ENCODE measurements around the gene CPA2.
"Not testable (repeated sequence)": the region's sequence is repeated elsewhere in the genome, so short reads cannot be mapped to it uniquely, and the experiment has no call there.

Gene CPA2

GRCh38 chr7:130266258-130266960 is at the start of gene CPA2:
CPA2 (plus strand) TSS chr7:130266863; CDS start chr7:130266882, 19 bp downstream.
- H3K4me3 ChIP-seq (ENCODE audit: low read depth, low read length) = no peak within 1 kb of the TSS
- DNase-seq (ENCODE audit: low read depth) = no peak

DNA sequence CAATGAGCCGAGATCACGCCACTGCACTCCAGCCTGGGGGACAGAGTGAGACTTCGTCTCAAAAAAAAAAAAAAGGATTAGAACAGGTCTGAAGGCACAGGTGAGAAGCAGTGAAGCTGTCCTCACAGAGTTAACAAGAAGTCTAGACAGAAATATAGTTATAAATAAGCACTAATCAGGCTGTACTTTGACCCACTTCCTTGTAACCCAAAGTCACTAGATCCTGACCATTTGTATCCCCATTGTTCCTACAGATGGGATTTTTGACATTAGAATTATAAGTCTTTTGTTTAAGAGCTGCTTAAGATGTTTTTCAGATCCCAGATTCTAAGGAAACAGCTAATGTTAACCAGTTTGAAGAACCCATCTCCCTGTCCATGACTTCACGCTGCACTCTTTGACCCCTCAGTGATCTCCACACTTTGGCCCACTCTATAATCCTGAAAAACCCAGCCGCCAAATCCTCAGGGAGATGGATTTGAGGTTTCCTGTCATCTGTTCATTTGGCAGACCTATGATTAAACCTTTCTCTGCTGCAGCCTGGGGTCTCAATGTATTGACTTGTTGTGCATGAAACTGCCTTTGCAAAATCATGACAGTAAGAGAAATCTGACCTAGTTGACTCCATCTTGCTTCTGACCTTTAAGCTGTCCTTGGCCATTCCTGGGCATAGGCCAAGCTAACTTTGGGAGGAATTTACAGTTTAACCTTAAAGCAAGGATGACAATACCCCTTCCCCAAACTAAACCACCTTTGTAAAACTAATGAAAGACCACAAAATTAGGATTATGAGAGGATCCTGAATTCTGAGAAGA is 47.6 kb upstream of the CPA2 start:
- H3K4me3 ChIP-seq (ENCODE audit: low read depth, low read length) = no peak overlapping the region
- DNase-seq (ENCODE audit: low read depth) = no peak

GRCh38 chr7:130219871-130220270 is 46.8 kb upstream of the CPA2 start:
- H3K4me3 ChIP-seq (ENCODE audit: low read depth, low read length) = no peak overlapping the region
- no peak for DNase-seq (ENCODE audit: low read depth)

DNA sequence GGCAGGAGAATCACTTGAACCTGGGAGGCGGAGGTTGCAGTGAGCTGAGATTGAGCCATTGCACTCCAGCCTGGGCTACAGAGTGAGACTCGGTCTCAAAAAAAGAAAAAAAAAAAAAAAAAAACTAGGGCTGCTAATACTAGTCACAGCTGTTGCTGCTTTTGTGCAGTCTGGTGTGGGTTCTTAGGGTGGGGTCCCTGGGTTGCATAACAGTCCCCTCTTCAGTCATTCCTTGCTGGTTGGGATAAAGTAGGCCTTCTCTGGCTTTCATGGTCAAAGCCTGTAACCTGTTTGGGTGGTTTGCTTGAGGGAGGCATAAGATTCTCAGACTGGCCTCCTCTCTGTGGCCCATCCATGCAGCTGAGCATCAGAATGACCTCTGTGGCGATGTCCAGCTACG is 44.9 kb upstream of the CPA2 start:
- DNase-seq (ENCODE audit: low read depth) = no peak
- no peak overlapping the region for H3K4me3 ChIP-seq (ENCODE audit: low read depth, low read length)

- DNase-seq (ENCODE audit: low read depth) = no peak
These were observed 43.0 kb upstream of the CPA2 start for GRCh38 chr7:130223646-130224045.

GRCh38 chr7:130224210-130224609 is 42.5 kb upstream of the CPA2 start:
- no peak for DNase-seq (ENCODE audit: low read depth)
- H3K4me3 ChIP-seq (ENCODE audit: low read depth, low read length) = no peak overlapping the region

More at GRCh38 chr7:130223646-130224045, 43.0 kb upstream of the CPA2 start:
- H3K4me3 ChIP-seq (ENCODE audit: low read depth, low read length) = no peak overlapping the region

DNA sequence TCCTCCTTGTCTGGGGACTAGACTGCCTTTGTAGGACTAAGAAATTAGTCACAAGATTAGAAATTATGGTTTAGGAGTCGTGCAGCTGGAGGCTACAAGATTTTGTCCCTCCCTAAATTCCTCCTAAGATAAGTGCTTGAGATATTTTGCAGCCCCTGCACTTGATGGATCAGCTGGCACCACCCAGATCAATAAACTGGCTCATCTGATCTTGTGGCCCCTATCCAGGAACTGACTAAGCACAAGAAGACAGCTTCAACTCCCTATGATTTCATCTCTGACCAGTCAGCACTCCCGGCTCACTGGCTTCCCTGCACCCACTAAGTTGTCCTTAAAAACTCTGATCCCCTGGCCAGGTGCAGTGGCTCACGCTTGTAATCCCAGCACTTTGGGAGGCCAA is 41.7 kb upstream of the CPA2 start:
- DNase-seq (ENCODE audit: low read depth); H3K4me3 ChIP-seq (ENCODE audit: low read depth, low read length): not testable (repeated sequence)

GRCh38 chr7:130226333-130226732 is 40.3 kb upstream of the CPA2 start:
- H3K4me3 ChIP-seq (ENCODE audit: low read depth, low read length) = no peak overlapping the region
- DNase-seq (ENCODE audit: low read depth) = no peak

GRCh38 chr7:130227883-130228575 is 38.6 kb upstream of the CPA2 start:
- no peak overlapping the region for H3K4me3 ChIP-seq (ENCODE audit: low read depth, low read length)
- DNase-seq (ENCODE audit: low read depth) = no peak

DNA sequence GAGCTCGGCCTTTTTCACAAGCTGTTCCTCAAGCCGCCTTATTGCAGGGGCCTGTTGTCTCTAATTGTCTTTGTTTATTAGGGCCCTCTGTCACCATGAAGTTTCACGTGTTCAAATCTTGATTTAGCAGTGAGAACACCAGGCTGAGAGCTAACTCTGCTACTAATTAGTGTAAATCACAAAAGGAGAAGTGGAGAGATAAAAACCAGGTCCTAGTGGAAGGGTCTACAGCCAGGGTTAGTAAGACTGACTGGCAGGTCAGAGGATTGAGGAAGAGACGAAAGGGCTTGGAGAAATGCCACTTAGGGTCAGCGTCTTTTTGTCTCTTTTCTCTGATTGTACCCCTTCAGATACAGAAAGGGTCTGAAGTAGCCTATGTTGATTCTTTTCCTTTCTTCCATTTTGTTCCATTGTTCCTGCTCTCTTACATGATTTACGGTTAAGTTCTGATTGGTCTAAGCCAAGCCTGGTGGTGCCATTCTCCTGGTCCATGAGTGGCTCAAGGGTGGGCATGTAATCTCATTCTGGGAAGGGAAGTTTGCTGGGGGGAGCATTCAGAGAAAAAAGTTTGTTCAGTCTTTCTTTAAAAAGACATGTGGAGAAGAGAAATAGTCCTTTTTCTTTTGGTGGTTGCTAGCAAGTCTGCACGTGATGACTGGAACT is 37.7 kb upstream of the CPA2 start:
- no peak for DNase-seq (ENCODE audit: low read depth)
- H3K4me3 ChIP-seq (ENCODE audit: low read depth, low read length) = no peak overlapping the region

GRCh38 chr7:130229981-130230380 is 36.7 kb upstream of the CPA2 start:
- DNase-seq (ENCODE audit: low read depth); H3K4me3 ChIP-seq (ENCODE audit: low read depth, low read length): not testable (repeated sequence)

DNA sequence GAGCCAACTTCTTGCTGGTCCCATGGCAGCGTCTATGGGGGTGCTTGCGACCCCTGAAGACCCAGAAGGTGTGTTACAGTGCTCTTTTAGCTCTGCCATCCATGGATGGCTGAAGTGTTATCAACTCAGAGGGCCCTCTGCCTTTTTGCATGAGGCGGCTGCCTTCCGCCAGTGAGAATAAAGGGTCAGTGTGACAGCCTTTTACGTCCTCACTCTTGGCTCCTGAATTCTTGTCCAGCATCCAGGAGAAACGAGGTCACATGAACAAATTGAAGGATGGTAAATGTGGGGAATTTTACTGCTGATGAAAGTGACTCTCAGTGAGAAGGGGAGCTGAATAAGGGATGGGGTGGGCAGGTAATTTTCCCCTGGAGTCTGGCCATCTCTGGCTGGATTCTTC is 34.9 kb upstream of the CPA2 start:
- no peak overlapping the region for H3K4me3 ChIP-seq (ENCODE audit: low read depth, low read length)

GRCh38 chr7:130232209-130232608 is 34.5 kb upstream of the CPA2 start:
- no peak for DNase-seq (ENCODE audit: low read depth)
- no peak overlapping the region for H3K4me3 ChIP-seq (ENCODE audit: low read depth, low read length)

More for the DNA sequence above, 34.9 kb upstream of the CPA2 start:
- no peak for DNase-seq (ENCODE audit: low read depth)

DNA sequence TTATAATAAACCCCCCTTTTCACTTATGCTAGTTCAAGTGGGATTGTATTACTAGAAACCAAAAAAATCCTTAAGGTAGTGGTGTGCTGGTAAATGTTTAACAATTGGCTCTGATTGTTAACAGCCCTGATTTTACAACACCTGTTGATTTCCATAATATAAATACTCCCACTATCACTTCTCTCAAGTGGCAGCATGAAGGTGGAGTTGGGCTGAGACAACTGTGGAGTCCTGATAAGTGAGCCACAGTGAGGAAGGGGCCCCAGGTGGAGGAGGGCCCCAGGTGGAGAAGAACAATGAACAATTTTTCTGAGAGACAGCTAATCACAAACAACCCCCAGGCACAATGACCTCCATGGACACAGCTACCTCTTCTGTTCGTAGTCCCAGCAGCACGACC is 32.6 kb upstream of the CPA2 start:
- no peak overlapping the region for H3K4me3 ChIP-seq (ENCODE audit: low read depth, low read length)
- no peak for DNase-seq (ENCODE audit: low read depth)

DNA sequence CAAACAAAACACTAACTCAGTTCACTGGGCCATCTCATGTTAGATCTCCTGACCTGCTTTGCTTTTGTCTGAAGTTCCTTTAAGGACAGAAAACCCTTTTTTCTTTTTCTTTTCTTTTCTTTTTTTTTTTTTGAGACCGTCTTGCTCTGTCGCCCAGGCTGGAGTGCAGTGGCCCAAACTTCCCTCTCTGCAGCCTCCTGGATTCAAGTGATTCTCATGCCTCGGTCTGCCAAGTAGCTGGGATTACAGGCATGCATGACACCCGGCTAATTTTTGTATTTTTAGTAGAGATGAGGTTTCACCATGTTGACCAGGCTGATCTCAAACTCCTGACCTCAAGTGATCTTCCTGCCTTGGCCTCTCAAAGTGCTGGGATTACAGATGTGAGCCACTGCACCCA is 30.3 kb upstream of the CPA2 start:
- H3K4me3 ChIP-seq (ENCODE audit: low read depth, low read length); DNase-seq (ENCODE audit: low read depth): not testable (repeated sequence)

DNA sequence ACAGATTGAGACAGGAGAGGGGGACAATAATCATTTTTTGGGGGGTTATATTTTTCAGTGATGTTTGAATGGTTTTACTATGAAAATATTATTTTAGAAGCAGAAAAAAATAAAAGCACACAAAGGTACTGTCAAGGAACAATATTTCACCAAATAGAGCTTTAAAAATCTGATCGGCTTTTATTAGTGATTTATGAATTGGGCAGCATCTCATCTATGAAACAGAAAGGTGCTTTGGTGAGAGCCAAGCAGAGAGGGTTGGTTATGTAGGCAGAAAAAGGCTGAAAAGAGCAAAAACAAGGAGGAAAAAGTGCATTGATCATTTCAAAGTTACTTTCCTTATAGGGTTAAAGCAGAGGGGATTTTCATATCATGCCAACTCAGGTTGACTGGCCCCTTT is 26.4 kb upstream of the CPA2 start:
- no peak overlapping the region for H3K4me3 ChIP-seq (ENCODE audit: low read depth, low read length)
- DNase-seq (ENCODE audit: low read depth) = no peak

DNA sequence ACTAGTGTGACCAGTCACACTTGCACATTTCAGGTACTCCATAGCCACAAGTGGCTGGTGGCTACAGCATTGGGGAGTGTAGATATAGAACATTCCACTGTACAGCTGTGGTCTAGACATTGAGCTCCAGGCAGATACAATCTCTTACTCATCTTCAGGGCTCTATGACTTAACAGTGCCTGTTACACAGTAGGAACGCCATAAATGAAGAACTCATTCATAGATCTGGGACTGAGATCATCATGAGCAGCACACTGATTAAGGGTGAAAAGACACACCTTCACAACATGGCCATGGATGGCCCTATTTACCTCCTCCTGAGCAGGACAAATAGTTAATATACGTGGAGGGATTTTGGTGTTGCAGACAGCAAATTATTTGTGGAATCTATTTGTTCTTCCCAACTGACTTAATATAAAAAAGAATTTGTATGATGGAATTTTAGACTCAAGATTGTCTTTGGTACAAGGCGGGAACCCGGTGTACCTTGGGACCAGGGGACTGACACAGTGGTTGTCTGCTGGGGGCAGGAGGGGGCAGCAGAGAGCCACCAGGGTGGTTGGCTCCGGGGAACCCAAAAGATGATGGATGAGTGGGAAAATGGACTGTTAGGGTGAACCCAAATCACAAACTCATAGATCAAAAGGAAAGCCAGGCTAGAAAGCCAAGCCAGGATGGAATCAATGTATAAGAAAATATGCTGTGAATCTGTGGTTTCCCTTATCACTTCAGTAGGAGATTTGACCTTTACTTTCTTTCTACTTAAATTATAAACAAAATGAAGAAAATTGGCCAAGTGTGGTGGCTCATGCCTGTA is 24.3 kb upstream of the CPA2 start:
- DNase-seq (ENCODE audit: low read depth) = peak; percentile 5
- H3K4me3 ChIP-seq (ENCODE audit: low read depth, low read length) = no peak overlapping the region

- DNase-seq (ENCODE audit: low read depth); H3K4me3 ChIP-seq (ENCODE audit: low read depth, low read length): not testable (repeated sequence)
These were observed 23.2 kb upstream of the CPA2 start for GRCh38 chr7:130243486-130243885.

- DNase-seq (ENCODE audit: low read depth); H3K4me3 ChIP-seq (ENCODE audit: low read depth, low read length): not testable (repeated sequence)
These were observed 20.2 kb upstream of the CPA2 start for GRCh38 chr7:130246491-130246890.

Measured in skeletal muscle cell (primary cell).